Activated T-cell treated with anti-CD3 and anti-CD28 coated beads, Interleukin-2, amount 50 U/mL, for 1 hour (primary cell): Measurements from ENCODE around the gene ZBTB39.
A peak's percentile ranks its signal among the peaks of the same experiment; 100 is the strongest.
"Not testable (repeated sequence)": the region's sequence is repeated elsewhere in the genome, so short reads cannot be mapped to it uniquely, and the experiment has no call there.

Source experiments
- DNase-seq: peaks from one replicate; pipeline ENCODE4 v3.0.0-alpha.2; 2020

The ZBTB39 gene

DNA sequence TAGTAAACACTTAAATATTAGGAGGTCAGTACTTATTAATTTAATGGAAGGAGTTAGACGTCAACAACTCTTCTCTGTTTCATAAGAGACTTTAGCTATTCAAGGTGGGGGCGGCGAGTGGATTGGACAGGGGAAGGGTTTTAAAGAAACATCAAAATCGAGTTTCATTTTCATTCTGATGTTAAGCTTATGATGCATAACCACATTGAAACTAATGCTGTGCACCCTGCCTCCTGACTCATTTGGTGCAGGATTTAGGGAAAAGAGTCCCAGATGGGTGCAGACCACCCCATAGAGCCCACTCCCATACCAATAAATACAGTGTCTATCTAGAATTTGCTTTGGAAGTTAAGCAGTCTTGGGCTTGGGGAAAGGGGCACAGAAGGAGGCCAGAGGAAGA lies 7.4 kb downstream of the ZBTB39 start:
- no peak for DNase-seq

- DNase-seq = no peak
Observed at GRCh38 chr12:56998316-56998715, 8.0 kb downstream of the ZBTB39 start.

DNA sequence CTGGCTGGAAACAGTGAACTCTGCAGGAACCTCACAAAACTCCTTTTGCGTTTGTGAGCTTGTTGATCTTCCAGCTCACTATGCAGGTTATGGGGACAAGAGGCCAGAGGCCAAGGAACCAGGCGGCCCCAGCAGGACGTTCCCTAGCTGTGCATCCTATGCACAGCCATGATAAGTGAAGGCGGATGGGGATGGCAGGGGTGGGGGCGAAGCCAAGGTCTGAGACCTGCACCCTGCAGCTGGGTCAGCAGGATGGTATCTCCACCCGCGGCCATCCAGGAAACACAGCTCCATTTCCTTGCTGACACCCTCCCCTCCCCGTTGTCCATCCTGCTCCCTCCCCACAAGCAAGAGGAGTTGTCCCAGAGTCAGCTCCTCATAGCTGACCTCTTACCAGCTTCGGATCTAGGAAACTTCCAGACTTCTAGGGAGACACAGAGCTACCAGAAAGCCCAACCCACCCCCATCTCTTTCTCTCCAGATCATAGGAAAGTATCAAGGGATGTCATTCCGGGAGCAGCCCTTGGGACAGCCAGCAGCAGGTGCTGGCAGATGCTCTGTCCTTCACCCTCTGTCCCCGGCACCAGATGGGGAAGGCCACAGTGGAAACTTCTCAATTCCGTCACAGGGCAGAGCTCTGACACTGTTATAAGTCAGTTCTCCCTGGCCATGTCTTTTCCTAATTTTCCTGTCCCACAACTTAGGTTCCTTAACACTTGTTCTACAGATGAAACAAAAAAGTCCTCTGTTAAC lies 9.4 kb downstream of the ZBTB39 start:
- no peak for DNase-seq

DNA sequence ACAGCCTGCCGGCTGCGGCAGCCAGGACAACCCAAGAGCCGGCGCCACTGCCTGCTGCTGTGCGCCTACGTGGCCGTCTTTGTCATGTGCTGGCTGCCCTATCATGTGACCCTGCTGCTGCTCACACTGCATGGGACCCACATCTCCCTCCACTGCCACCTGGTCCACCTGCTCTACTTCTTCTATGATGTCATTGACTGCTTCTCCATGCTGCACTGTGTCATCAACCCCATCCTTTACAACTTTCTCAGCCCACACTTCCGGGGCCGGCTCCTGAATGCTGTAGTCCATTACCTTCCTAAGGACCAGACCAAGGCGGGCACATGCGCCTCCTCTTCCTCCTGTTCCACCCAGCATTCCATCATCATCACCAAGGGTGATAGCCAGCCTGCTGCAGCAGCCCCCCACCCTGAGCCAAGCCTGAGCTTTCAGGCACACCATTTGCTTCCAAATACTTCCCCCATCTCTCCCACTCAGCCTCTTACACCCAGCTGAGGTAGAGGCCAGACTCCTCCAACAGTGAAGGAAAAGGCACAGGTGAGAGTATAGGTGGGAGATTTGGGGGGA lies 10.3 kb downstream of the ZBTB39 start:
- DNase-seq = no peak

DNA sequence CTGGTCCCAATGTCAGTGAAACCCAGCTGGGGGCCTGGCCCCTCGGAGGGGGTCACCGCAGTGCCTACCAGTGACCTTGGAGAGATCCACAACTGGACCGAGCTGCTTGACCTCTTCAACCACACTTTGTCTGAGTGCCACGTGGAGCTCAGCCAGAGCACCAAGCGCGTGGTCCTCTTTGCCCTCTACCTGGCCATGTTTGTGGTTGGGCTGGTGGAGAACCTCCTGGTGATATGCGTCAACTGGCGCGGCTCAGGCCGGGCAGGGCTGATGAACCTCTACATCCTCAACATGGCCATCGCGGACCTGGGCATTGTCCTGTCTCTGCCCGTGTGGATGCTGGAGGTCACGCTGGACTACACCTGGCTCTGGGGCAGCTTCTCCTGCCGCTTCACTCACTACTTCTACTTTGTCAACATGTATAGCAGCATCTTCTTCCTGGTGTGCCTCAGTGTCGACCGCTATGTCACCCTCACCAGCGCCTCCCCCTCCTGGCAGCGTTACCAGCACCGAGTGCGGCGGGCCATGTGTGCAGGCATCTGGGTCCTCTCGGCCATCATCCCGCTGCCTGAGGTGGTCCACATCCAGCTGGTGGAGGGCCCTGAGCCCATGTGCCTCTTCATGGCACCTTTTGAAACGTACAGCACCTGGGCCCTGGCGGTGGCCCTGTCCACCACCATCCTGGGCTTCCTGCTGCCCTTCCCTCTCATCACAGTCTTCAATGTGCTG lies 11.0 kb downstream of the ZBTB39 start:
- no peak for DNase-seq

DNA sequence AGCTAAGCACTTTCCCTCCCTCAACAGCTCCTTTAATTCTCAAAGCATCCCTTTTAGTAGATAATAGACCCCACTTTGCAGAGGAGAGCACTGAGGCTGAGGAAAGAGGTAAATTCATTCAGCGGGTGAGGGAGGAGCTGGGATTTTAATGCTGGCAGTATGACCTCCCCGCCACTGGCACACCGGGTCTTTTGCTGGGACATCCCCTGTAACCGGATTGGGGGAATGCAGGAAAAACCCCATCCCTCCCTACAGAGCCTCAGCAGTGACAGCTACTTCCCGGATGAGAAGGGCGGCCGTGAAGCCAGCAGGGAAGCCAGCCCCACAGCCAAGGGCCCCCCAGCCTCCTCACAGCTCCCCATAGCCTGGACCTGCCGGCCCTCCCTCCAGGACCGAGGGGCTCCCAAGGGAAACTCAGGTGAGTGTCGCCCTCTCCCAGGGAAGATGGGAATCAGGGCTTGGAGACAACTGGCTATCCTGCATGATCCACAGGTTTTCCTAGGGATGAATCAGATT lies 12.1 kb downstream of the ZBTB39 start:
- DNase-seq = no peak

GRCh38 chr12:56993346-56993745 lies 13.0 kb downstream of the ZBTB39 start:
- DNase-seq = no peak

GRCh38 chr12:56991319-56992246 lies 14.8 kb downstream of the ZBTB39 start:
- DNase-seq = no peak

- DNase-seq = no peak
Observed at GRCh38 chr12:56990648-56991318, 15.6 kb downstream of the ZBTB39 start.

GRCh38 chr12:56989861-56990610 lies 16.3 kb downstream of the ZBTB39 start:
- DNase-seq = no peak

DNA sequence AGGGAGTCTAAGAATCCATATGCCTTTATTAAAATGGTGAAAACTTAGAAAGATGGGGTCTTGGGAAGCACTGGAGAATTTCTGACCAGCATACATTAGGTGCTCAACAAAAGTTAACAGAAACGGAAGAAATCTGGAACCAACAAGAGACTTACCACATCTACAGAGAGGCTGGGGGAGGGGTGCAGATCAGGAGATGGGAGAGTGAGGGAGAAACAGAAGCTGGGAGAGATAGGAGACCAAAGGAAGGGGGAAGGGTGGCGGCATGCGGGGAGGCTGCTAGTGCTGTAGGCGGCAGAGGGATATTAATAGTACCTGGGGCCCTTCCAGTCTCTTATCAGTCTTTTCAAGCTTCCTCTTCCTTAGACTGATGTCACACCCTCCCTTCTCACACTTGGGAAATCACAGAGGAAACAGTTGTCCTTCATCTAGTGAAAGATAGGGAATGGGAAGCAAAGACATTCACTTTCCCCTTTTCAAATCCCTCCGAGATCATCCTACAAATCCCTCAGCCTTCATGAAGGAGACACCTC lies 18.1 kb downstream of the ZBTB39 start:
- no peak for DNase-seq

- peak; percentile 76 for DNase-seq
Observed at GRCh38 chr12:56987551-56988053, 18.7 kb downstream of the ZBTB39 start.

DNA sequence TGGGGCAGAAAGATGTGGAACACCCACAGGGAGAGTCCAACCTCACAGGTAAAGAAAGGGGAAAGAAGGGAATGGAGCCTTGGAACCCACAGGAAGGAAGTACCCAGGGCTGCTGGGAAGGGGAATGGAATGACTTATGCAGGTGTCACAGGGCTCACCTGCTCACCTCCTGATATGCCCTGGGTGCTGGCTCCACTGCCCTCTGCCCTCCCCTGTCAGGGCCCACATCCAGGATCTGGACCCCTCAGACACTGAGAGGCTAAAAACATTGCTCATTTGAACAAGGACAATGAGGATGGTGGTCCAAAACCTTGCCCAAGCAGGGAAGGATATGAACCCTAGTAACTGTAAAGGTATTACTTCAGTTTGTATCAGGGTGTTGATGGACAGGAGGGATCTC lies 19.3 kb downstream of the ZBTB39 start:
- DNase-seq = no peak

DNA sequence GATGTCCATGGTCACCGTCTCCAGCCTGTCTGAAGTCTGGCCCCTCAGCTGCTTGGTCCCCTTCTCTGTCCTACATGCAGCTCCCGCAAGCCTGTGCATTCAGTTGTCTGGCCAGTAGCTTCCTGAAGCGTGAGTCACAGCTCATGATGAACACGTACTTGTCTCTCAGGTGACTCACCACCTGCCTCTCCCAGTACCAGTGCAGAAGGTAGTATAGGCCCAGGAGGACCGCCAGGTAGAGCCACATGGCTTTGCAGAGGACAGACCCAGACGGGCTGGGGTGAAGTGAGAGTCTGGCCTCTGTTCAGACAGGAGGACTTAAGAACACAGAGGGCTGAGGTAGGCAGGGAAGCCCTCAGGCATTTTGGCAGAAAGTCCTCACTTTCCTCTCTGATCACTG lies 20.6 kb downstream of the ZBTB39 start:
- not testable (repeated sequence) for DNase-seq

DNA sequence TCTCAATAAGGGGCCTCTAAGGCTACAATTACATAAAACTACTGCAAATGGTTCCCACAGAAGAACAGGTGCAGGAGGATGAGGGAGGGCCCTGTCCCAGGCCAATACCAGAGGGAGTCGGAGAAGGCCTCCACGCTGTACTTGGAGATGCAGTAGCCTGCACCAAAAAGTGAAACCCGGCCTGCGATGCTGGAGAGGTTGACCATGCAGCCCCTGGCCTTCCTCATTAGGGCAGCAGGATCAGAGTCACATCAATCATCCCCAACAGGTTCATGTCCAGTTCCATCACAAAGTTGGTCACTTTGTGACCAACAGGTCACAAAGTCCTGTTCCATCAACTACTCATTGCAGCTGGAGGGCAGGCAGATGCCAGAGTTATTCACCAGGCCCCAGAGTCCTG lies 23.0 kb downstream of the ZBTB39 start:
- no peak for DNase-seq

- not testable (repeated sequence) for DNase-seq
Observed at GRCh38 chr12:56982578-56983236, 23.6 kb downstream of the ZBTB39 start.

DNA sequence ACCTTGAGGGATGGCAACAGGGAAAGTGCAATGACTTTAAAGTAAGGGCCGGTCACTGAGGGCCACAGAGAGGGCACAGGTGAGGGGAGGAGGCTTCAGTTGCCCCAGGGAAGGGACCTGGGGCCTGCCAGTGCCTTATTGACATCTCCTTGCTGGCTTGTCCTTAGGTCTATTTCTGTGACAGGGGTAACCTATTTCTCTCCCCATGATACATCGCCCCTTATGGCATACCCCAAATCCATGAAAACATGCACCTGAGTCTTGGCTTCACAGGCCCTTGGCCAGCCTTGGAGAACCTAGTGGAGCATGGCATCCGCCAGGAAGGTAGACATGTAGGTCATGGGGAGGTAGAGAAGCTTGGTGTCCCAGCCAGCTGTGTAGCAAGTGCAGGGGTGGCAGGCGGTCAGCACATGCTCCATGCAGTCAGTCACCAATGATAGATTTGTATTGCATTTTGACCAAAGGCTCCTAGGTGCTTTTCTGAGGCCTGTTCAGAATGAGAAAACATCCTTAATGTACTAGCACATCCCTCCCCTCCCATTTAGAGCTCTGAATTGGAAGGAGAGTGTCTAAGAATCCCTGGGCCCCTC lies 25.3 kb downstream of the ZBTB39 start:
- DNase-seq = no peak

DNA sequence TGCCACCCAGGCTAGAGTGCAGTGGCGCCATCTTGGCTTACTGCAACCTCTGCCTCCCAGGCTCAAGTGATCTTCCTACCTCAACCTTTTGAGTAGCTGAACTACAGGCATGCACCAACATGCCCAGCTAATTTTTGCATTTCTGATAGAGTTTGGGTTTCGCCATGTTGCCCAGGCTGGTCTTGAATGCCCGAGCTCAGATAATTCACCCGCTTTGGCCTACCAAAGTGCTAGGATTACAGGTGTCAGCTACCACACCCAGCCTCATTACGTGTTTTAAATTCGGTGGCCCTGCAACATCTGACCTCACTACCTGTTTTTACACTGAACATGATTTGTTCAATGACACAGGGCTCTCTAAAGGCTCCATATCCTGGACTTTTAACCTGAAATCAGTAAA lies 26.1 kb downstream of the ZBTB39 start:
- no peak for DNase-seq

DNA sequence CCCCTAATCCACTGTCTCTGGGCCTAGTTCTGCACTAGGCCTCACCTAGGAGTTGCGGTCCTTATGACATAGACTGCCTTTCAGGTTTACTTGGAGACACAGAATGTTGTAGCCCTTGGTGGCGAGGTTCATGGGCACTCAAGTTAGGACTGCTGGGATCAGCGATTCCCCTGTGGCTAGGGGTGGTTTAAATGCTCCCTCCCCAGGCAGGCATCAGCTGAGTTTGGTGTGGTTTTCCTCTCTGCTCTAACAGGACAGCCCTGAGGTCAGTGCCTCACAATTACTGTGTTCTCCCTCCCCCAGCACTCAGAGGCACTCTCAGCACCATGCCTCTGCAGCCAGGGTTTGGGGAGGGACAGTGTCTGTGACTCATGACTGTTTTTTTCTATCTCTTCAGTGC lies 26.7 kb downstream of the ZBTB39 start:
- no peak for DNase-seq
